ENCODE data around the gene USP17L11. TPM values are rescaled to one million over a fixed set of nuclear protein-coding genes. Genes with fewer than 3 reads are reported as not detected.
"Not testable (repeated sequence)": the region's sequence is repeated elsewhere in the genome, so short reads cannot be mapped to it uniquely, and the experiment has no call there.

Gene USP17L11
- total RNA-seq, 1 donor: not detected

DNA sequence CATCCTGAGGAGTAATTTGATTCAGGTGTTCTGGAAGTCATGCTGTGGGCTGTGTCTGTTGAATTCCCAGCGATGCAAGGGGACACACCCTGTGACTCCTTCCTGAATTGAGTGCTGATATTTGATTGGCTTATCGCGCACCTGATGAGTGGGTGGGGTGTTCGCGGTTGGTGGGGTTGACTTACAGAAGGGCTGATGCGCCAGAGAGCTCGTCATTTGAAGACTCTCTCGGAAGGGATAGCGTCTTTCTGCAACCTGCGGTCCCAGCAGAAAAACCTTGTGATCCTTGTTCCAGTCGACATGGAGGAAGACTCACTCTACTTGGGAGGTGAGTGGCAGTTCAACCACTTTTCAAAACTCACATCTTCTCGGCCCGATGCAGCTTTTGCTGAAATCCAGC, 47.4 kb downstream of the USP17L11 start, which contains the start of gene USP17L21:
TSS of gene USP17L21 (plus strand) at position 301 of the 400 bp plus-strand sequence. CDS start at position 301, 0 bp downstream.
- not testable (repeated sequence) for H3K27me3 ChIP-seq (ENCODE audit: insufficient read depth, low read length); H3K4me3 ChIP-seq (ENCODE audit: low read length); H3K4me1 ChIP-seq (ENCODE audit: insufficient read depth, low read length); H3K9me3 ChIP-seq (ENCODE audit: low read depth, low read length)

Other genes with a start within 250 kb of the USP17L11 start
- not detected for gene FAM90A26, start 45.0 kb upstream of the USP17L11 start, total RNA-seq
- not detected for gene USP17L10, start 4.7 kb upstream of the USP17L11 start, total RNA-seq
- gene USP17L12, start 4.7 kb downstream of the USP17L11 start, total RNA-seq: not detected
- gene USP17L13, start 9.5 kb downstream of the USP17L11 start, total RNA-seq: not detected
- not detected for gene USP17L15, start 19.0 kb downstream of the USP17L11 start, total RNA-seq
- gene USP17L17, start 28.5 kb downstream of the USP17L11 start, total RNA-seq: not detected
- gene USP17L18, start 33.2 kb downstream of the USP17L11 start, total RNA-seq: not detected
- not detected for gene USP17L19, start 38.0 kb downstream of the USP17L11 start, total RNA-seq
- not detected for gene USP17L20, start 42.7 kb downstream of the USP17L11 start, total RNA-seq
- not detected for gene USP17L21, start 47.5 kb downstream of the USP17L11 start, total RNA-seq
- not detected for gene USP17L22, start 52.2 kb downstream of the USP17L11 start, total RNA-seq
- not detected for gene USP17L24, start 109.8 kb downstream of the USP17L11 start, total RNA-seq
- not detected for gene USP17L25, start 114.5 kb downstream of the USP17L11 start, total RNA-seq
- gene USP17L26, start 119.3 kb downstream of the USP17L11 start, total RNA-seq: not detected
- gene USP17L5, start 124.0 kb downstream of the USP17L11 start, total RNA-seq: not detected
- not detected for gene USP17L27, start 128.7 kb downstream of the USP17L11 start, total RNA-seq
- not detected for gene USP17L28, start 133.5 kb downstream of the USP17L11 start, total RNA-seq
- gene USP17L29, start 138.2 kb downstream of the USP17L11 start, total RNA-seq: not detected
- gene USP17L30, start 147.7 kb downstream of the USP17L11 start, total RNA-seq: not detected
- gene DEFB131A, start 229.0 kb downstream of the USP17L11 start, total RNA-seq: not detected